ENCODE measurements around the gene ZFP69.

Gene ZFP69

GRCh38 chr1:40535732-40536131 lies 58.6 kb downstream of the ZFP69 start:
- H3K4me1 Mint-ChIP-seq, result peaks cover 24% of the 10 kb centered on the region
- peaks cover 4% of the 10 kb centered on the region for H3K27me3 Mint-ChIP-seq
- H3K36me3 Mint-ChIP-seq (ENCODE audit: low read depth), result peaks cover 35% of the 10 kb centered on the region
- no peak overlapping the region for H3K4me3 Mint-ChIP-seq
- DNase-seq, result no peak
- H3K27ac Mint-ChIP-seq, result no peak overlapping the region
- peaks cover 6% of the 10 kb centered on the region for H3K9me3 Mint-ChIP-seq
- no peak for ATAC-seq

GRCh38 chr1:40539338-40539737 lies 62.2 kb downstream of the ZFP69 start:
- DNase-seq (no peak), ATAC-seq (no peak)
- Mint-ChIP-seq H3K9me3 (no peaks in the 10 kb centered on the region), H3K27me3 (no peaks in the 10 kb centered on the region), H3K4me1 (no peaks in the 10 kb centered on the region), H3K27ac (no peak overlapping the region), H3K4me3 (no peak overlapping the region), H3K36me3 (ENCODE audit: low read depth) (peaks cover 46% of the 10 kb centered on the region)

All from activated naive CD8-positive, alpha-beta T cell treated with anti-CD3 and anti-CD28 coated beads, Interleukin-2, amount 50 U/mL, for 24 hours (primary cell).